AG04449 (cell line): Measurements from ENCODE around the gene PDE4D.

ENCODE experiments used
- CTCF ChIA-PET: fragments of 350-600 bp; formaldehyde crosslinking; extraction: SDS; loops from one replicate; lab custom pipeline; 2021; ENCODE audit warnings: antibody characterized with exemption; lab: Yijun Ruan, JAX
- POLR2A ChIA-PET: fragments of 400-600, 350-600 bp; formaldehyde crosslinking; extraction: SDS; loops from one replicate; lab custom pipeline; 2020; ENCODE audit warnings: antibody characterized with exemption, inconsistent platforms; lab: Yijun Ruan, JAX
- DNase-seq: peaks from one replicate; pipeline ENCODE4 v3.0.0-alpha.2; 2010; ENCODE audit warnings: low read depth, low spot score
- H3K4me3 ChIP-seq: 2 replicates; pipeline ENCODE4 v1.5.1; 2011; ENCODE audit warnings: low read depth, mild to moderate bottlenecking, control low read depth, low read length
- TF ChIP-seq, protein P1 (sequence below): IDR thresholded peaks from one replicate; pipeline ENCODE4 v1.5.1; 2011; ENCODE audit warnings: mild to moderate bottlenecking, moderate library complexity, low read length, control low read depth, inconsistent platforms; ENCODE audit not compliant: insufficient read depth; ENCODE audit errors: missing control alignments

PDE4D gene

DNA sequence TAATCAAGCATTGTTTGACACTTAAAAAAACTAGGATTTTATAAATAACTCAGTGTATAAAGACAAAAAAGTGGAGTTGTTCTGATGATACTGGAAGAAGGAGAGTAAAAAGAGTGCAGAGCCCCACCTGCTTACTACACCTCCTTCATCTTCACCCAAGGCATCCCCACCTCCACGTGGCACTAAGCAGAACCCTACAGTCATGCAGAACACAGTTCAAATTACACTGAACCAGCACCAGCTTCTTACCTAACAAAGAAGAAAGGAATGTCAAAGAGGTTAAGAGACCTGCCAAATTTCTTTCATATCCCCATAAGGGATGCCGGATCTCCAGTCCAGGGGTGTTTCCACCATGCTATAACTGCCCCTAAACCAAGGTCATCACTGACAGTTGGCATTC lies 55.5 kb downstream of the PDE4D start:
- CTCF ChIA-PET: no interaction called here
- no peak overlapping the region for H3K4me3 ChIP-seq
- TF ChIP-seq, protein P1, sequence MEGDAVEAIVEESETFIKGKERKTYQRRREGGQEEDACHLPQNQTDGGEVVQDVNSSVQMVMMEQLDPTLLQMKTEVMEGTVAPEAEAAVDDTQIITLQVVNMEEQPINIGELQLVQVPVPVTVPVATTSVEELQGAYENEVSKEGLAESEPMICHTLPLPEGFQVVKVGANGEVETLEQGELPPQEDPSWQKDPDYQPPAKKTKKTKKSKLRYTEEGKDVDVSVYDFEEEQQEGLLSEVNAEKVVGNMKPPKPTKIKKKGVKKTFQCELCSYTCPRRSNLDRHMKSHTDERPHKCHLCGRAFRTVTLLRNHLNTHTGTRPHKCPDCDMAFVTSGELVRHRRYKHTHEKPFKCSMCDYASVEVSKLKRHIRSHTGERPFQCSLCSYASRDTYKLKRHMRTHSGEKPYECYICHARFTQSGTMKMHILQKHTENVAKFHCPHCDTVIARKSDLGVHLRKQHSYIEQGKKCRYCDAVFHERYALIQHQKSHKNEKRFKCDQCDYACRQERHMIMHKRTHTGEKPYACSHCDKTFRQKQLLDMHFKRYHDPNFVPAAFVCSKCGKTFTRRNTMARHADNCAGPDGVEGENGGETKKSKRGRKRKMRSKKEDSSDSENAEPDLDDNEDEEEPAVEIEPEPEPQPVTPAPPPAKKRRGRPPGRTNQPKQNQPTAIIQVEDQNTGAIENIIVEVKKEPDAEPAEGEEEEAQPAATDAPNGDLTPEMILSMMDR: no peak
- POLR2A ChIA-PET: no interaction called here
- no peak for DNase-seq

DNA sequence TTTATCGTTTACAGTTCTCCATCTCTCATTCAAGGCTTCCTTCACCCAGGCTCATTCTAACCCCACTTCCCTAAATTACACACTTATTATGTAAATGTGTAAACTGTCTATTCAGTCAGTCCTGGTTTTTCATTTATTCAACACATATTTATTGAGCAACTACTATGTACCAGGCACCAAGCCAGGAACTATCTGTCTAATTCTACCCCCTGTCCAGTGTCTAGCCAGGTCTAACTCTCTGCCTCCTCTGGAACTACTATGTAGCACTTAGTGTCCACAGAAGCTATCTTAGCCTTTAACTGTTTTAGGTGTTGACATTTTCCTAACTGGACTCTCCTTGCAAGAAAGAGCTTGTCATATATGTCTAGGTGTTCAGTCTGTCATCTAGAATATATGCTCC lies 56.5 kb downstream of the PDE4D start:
- ChIA-PET CTCF (no interaction called here), POLR2A (no interaction called here)
- no peak overlapping the region for H3K4me3 ChIP-seq
- TF ChIP-seq, protein P1: no peak
- no peak for DNase-seq

DNA sequence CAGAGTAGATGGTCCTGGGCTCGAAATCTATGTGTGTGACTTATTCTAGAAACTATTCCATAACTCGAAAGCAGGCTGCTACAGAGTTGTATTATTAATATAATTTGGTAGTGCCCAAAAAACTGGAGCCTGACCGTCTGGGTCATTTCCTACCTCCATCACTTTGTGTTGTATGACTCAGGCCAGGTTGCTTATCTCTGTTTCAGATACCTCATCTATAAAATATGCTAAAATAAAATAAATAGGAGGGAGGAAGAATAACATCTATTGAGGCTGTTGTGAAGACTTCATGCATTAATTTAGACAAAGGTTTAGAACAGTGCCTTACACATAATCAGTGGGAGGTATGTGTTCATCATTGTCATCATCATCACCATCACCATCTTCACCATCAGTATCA lies 57.7 kb downstream of the PDE4D start:
- no peak for DNase-seq
- ChIA-PET POLR2A (no interaction called here), CTCF (no interaction called here)
- H3K4me3 ChIP-seq: no peak overlapping the region
- TF ChIP-seq, protein P1: no peak

DNA sequence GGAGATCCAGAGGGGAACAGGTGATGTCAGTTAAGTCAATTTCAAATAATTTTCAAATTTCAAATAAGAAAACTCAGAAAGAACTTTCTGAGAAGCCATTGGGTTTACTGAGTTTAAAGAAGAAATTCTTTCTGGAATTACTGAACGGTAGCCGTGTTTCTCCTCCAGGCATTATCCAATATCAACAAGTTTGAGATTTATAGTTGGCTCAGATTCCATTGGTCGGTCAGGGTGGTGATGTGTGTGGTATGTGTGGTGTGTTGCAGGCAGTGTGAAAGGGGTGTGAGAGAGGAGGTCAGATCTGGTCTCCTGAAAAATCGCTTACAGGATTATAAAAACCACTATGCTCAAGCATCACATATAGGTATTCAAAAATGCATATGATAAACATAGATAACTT lies 60.1 kb downstream of the PDE4D start:
- no peak for DNase-seq
- no peak overlapping the region for H3K4me3 ChIP-seq
- TF ChIP-seq, protein P1: no peak
- ChIA-PET POLR2A (no interaction called here), CTCF (no interaction called here)

DNA sequence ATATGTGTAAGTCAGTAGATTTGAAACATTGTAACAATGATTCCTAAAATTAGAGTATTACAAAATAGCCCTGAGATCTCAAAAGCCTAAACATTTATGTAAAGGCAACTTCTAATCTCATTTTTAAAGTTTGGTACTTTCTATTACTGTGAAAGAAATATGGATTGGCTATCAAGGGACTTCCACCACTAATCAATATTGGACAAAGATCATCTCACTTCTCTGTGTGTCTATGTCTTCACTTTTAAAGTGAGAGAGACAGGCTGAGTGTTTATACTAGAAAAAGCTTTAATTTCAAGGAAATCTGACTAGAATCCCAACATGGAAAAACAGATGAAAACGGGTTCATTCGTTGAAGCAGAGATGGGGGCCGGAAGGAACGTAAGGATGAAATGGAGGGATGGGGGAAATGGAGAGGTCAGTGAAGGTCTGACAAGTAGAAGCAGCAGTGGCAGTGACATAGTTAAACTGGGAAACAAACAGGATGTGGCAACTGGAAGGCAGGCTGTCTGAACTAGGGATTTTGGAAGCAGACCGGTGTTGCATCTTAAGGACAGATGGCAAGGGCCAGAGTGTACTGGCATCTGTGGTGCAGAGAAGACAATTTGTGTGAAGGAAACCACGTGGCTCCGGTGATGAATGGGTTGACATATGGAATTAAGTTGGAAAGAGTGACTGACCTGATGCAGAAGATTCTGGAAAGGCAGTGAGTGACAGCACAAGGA lies 60.8 kb downstream of the PDE4D start:
- no peak for DNase-seq
- TF ChIP-seq, protein P1: no peak
- H3K4me3 ChIP-seq: no peak overlapping the region
- ChIA-PET POLR2A (no interaction called here), CTCF (no interaction called here)

DNA sequence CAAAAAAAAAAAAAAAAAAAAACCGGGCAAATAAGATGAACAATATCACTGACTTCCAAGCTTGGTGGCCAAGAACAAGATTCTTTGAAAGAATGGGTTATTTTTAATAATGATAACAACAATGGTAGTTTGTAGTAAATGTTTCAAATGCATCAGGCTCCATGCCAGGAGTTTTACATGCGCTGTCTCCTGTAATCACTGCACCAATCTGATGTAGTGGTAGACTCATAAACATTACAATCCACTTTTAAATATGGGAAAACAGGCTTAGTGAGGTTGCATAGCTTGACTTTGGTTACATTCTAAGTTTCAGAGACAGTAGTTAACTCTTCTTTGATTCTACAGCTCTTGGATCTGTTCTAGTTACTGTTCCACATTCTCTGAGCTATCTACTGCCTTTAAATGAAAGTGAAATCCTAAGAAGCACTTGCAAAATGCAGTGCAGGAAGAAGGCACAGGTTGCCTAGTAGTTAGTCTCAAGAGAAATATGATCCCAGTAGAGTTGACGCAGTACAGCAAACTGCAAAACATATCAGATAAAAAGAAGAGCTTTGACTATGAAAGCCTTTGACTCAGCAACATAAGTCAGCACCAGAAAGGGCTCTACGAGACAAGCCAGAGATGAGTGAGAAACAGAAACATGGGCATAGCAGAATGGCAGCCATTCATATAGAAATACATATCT lies 62.1 kb downstream of the PDE4D start:
- no peak for DNase-seq
- ChIA-PET POLR2A (no interaction called here), CTCF (interaction anchor here (1.5 kb wide), 1 partner anchor 8 kb away, joined by 5 read pairs; no protein-coding TSS in a partner anchor)
- TF ChIP-seq, protein P1: no peak
- H3K4me3 ChIP-seq: no peak overlapping the region
